Measurements from ENCODE around the gene IGDCC3. TPM values are rescaled to one million over a fixed set of nuclear protein-coding genes. Genes with fewer than 3 reads are reported as not detected.

IGDCC3 gene
- total and polyA plus RNA-seq, 10 of the 15 experiments (the other 5 are each of a cell fraction or from before 2014, with no cell fraction given): 0.10 to 0.20 (median 0.15) TPM; not detected in 7

DNA sequence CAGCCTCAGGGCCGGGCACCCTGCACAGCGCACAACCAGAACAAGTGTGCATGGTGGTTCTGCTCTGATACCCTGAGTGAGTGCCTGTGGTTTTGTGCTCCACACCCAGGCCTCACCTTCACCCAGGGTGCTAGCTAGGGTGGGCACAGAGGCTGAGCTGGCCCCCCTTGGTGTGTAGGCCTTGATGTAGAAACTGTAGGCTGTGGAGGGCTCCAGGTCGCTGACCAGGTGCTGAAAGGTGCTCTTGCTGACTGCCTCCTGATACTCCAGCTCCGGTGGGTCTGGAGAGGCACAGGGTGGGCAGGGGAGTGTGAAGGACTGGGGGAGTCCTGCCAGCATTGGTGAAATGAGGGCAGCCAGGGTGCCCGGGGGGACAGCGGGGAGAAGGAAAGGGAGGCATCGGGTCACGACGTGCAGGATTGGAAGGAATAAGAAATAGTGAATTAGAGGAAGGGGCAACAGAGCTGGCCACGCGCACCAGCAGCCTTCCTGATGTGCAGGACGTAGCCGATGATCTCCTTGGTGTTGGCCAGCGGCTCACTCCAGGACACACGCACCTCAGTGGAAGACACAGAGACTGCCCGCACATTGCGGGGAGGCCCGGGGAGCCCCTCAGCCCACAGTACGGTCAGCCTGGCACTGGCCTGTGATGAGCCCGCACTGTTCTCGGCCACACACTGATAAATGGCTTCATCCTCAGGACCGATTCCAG lies 46.7 kb downstream of the IGDCC3 start:
- WGBS (ENCODE audit: insufficient coverage, insufficient replicate concordance, low lambda C conversion rate, missing lambda C conversion rate): 55% methylated on average over 22 of the region's 22 CpGs
- Histone ChIP-seq H3K27me3 (replicated peaks in 1 of 2; ENCODE audit: control insufficient read depth in 2 of 2, insufficient read depth in 2 of 2, low read length in 1 of 2) (no peaks in the 10 kb centered on the region; a peak in 1 of 4 replicates), H3K27ac (ENCODE audit: control insufficient read depth, insufficient read depth) (no peak overlapping the region), H3K9ac (ENCODE audit: control insufficient read depth, insufficient read depth, low read length) (no peak overlapping the region), H4K20me1 (ENCODE audit: control insufficient read depth, insufficient read depth) (no peaks in the 10 kb centered on the region), H2AFZ (ENCODE audit: control insufficient read depth, low read depth, low read length) (no peak overlapping the region), H3K9me3 (replicated peaks; ENCODE audit: control insufficient read depth, insufficient read depth, low read length) (no peaks in the 10 kb centered on the region), H3K4me2 (ENCODE audit: control insufficient read depth, insufficient read depth) (no peak overlapping the region), H3K4me3 (no peak overlapping the region), H3K36me3 (ENCODE audit: control insufficient read depth in 2 of 2, insufficient read depth in 2 of 2, low read length in 1 of 2) (no peaks in the 10 kb centered on the region), H3K79me2 (ENCODE audit: control insufficient read depth, insufficient read depth, low read length) (no peaks in the 10 kb centered on the region), H3K4me1 (ENCODE audit: control insufficient read depth, insufficient read depth, low read length) (no peaks in the 10 kb centered on the region)
- BruUV-seq (replicated peaks): no TSS peak
- in situ Hi-C loops (cut with MboI): no loop called here
- intact Hi-C loops (cut with micrococcal nuclease; ENCODE audit: unreplicated experiment): no loop called here
- POLR2A ChIA-PET: no interaction called here
- RAD21 ChIA-PET (ENCODE audit: unreplicated experiment): no interaction called here
- SMC1A ChIA-PET (ENCODE audit: uncharacterized antibody, unreplicated experiment): no interaction called here
- FAIRE-seq (no peak), ATAC-seq (no peak), DNase-seq (ENCODE audit: low read depth, low spot score) (no peak)
- no peak for TF ChIP-seq CREB1 (IDR thresholded peaks at IDR 0.05; ENCODE audit: low read depth)
- TF ChIP-seq, protein P1, sequence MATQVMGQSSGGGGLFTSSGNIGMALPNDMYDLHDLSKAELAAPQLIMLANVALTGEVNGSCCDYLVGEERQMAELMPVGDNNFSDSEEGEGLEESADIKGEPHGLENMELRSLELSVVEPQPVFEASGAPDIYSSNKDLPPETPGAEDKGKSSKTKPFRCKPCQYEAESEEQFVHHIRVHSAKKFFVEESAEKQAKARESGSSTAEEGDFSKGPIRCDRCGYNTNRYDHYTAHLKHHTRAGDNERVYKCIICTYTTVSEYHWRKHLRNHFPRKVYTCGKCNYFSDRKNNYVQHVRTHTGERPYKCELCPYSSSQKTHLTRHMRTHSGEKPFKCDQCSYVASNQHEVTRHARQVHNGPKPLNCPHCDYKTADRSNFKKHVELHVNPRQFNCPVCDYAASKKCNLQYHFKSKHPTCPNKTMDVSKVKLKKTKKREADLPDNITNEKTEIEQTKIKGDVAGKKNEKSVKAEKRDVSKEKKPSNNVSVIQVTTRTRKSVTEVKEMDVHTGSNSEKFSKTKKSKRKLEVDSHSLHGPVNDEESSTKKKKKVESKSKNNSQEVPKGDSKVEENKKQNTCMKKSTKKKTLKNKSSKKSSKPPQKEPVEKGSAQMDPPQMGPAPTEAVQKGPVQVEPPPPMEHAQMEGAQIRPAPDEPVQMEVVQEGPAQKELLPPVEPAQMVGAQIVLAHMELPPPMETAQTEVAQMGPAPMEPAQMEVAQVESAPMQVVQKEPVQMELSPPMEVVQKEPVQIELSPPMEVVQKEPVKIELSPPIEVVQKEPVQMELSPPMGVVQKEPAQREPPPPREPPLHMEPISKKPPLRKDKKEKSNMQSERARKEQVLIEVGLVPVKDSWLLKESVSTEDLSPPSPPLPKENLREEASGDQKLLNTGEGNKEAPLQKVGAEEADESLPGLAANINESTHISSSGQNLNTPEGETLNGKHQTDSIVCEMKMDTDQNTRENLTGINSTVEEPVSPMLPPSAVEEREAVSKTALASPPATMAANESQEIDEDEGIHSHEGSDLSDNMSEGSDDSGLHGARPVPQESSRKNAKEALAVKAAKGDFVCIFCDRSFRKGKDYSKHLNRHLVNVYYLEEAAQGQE (IDR thresholded peaks at IDR 0.05; ENCODE audit: low read depth, low read length): peak; percentile 68; the same call in 1 of the 2 replicates
- CTCF ChIA-PET: interaction anchor here (0.6 to 1.9 kb wide), 3 partner anchors 10 to 292 kb away, joined by 3 to 8 read pairs (median 3); no protein-coding TSS in a partner anchor
